IPS DF 19.7 (cell line): ENCODE results near the gene TRIM67.
"Not testable (repeated sequence)": the region's sequence is repeated elsewhere in the genome, so short reads cannot be mapped to it uniquely, and the experiment has no call there.

ENCODE experiments used
- DNase-seq: peaks from one replicate; pipeline ENCODE4 v3.0.0-alpha.2; 2013; ENCODE audit warnings: low read depth, low spot score

TRIM67 gene

GRCh38 chr1:231161667-231162296 lies at the start of gene TRIM67:
TRIM67 (plus strand) TSS chr1:231162058; CDS start chr1:231162970, 912 bp downstream.
- no peak for DNase-seq

- DNase-seq = no peak
These were observed 45.1 kb upstream of the TRIM67 start for GRCh38 chr1:231116738-231117137.

- no peak for DNase-seq
These were observed 43.0 kb upstream of the TRIM67 start for GRCh38 chr1:231118704-231119453.

- DNase-seq = no peak
These were observed 40.3 kb upstream of the TRIM67 start for GRCh38 chr1:231121533-231121932.

- DNase-seq = no peak
These were observed 39.7 kb upstream of the TRIM67 start for GRCh38 chr1:231122143-231122542.

- no peak for DNase-seq
These were observed 37.1 kb upstream of the TRIM67 start for GRCh38 chr1:231124746-231125145.

GRCh38 chr1:231125972-231126580 lies 35.8 kb upstream of the TRIM67 start:
- no peak for DNase-seq

- not testable (repeated sequence) for DNase-seq
These were observed 34.8 kb upstream of the TRIM67 start for GRCh38 chr1:231127106-231127505.

GRCh38 chr1:231128471-231128870 lies 33.4 kb upstream of the TRIM67 start:
- DNase-seq = not testable (repeated sequence)

- DNase-seq = no peak
These were observed 31.3 kb upstream of the TRIM67 start for GRCh38 chr1:231130544-231130943.

GRCh38 chr1:231132591-231132990 lies 29.3 kb upstream of the TRIM67 start:
- not testable (repeated sequence) for DNase-seq

GRCh38 chr1:231134624-231135023 lies 27.2 kb upstream of the TRIM67 start:
- no peak for DNase-seq

GRCh38 chr1:231138236-231138635 lies 23.6 kb upstream of the TRIM67 start:
- DNase-seq = no peak

- no peak for DNase-seq
These were observed 22.7 kb upstream of the TRIM67 start for GRCh38 chr1:231139125-231139649.

- no peak for DNase-seq
These were observed 21.9 kb upstream of the TRIM67 start for GRCh38 chr1:231139659-231140654.

- no peak for DNase-seq
These were observed 17.3 kb upstream of the TRIM67 start for GRCh38 chr1:231144416-231145193.

- DNase-seq = no peak
These were observed 14.0 kb upstream of the TRIM67 start for GRCh38 chr1:231147896-231148295.

- DNase-seq = no peak
These were observed 10.0 kb upstream of the TRIM67 start for GRCh38 chr1:231151811-231152210.

- no peak for DNase-seq
These were observed 8.1 kb upstream of the TRIM67 start for GRCh38 chr1:231153726-231154125.

- no peak for DNase-seq
These were observed 6.0 kb upstream of the TRIM67 start for GRCh38 chr1:231155808-231156207.

- no peak for DNase-seq
These were observed 4.5 kb upstream of the TRIM67 start for GRCh38 chr1:231157311-231157710.
